GM11168 (cell line): ENCODE data around the gene GSG1L.
"Not testable (repeated sequence)": the region's sequence is repeated elsewhere in the genome, so short reads cannot be mapped to it uniquely, and the experiment has no call there.

Source experiments
- in situ Hi-C: fragments of 300-500 bp; cut with MboI; formaldehyde crosslinking; loops from one replicate; pipeline ENCODE4 v1.12.0; 2022; ENCODE audit warnings: low sequenced_read_pairs; ENCODE audit not compliant: unreplicated experiment

Gene GSG1L

DNA sequence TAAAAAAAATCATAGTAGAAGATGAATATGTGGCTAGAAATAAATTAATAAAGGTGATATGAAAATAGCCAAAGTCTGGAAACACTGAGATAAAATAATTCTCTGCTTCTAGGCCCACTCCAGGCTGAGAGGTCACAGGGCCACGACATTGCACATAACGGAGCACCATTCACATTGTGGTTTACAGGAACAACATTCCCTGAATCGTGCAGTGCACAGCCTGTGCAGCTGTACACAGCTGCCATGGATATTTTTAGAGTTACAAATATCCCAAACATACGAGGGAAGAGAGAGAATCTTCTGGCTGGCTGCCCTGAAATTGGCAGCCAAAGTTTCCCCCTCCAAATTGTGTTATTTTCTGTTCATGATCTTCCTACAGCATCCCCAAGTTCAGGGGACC lies 68.8 kb downstream of the GSG1L start:
- in situ Hi-C loops = no loop called here

DNA sequence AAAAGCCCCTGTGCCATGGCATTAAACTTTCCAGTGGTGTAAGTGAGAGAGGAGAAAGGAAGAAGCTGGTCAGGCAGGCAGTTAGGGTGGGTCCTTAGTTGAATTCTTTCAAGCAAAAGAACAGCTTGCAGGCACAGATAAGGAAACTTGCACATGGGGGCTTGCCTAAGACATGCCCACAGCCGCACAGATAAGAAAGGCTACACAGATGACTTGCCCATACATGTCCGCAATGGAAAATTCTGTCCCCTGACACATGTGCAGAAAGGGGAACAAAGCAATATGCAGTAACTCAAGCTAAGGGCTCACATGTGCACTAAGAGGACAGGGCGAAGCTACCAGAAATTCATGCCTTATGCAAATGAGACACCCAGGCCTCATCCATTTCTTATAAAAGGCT lies 69.9 kb downstream of the GSG1L start:
- in situ Hi-C loops = no loop called here

DNA sequence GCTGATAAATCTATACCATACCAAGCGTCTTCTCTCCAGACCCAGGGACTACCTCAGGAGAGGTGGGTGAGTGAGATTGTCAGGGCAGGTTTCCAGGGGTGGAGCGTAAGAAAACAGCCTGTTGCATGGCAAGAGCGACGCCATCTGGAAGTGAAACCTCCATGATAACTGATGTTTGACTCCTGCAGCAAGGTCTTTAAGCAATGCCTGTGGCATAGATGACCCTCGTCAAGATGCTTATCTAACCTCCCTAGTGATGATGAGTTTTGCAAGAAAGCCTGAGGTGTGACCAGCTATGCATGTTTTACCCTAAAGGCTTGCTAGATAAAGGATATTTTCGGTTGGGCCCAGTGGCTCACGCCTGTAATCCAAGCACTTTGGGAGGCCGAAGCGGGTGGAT lies 71.6 kb downstream of the GSG1L start:
- in situ Hi-C loops = no loop called here

DNA sequence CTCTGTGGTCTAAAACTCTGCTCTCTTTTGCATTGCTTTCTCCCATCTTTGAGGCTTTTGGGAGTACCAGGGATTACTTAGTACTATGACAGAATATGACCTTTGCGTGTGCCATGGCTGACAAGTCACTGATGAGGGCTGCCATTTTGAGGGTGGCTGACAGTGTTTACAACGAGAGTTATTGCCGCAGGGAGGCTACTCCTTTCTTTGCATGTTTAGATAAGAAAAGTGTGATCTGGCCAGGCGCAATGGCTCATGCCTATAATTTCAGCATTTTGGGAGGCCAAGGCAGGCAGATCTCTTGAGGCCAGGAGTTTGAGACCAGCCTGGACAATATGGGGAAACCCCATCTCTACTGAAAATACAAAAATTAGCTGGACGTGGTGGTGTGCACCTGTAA lies 77.5 kb downstream of the GSG1L start:
- in situ Hi-C loops = no loop called here

DNA sequence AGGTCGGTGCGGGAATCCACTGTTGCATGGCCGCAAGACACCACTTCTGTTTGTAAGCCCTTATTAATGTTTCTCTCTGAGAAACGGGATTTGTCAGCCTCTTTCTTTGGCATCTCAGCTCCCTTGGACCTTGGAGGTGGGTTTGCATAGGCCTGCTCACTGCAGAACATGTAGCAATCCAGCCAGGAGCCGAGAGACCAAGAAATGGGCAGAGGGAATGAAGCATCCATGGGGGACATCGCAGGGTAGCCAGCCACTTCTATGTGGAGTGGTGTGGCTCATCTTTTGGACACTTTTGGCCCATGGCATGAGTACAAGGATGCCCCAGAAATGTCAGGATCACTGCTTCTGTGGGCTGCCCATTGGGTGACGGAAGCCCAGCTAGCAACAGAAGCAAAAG lies 79.4 kb downstream of the GSG1L start:
- in situ Hi-C loops = no loop called here

DNA sequence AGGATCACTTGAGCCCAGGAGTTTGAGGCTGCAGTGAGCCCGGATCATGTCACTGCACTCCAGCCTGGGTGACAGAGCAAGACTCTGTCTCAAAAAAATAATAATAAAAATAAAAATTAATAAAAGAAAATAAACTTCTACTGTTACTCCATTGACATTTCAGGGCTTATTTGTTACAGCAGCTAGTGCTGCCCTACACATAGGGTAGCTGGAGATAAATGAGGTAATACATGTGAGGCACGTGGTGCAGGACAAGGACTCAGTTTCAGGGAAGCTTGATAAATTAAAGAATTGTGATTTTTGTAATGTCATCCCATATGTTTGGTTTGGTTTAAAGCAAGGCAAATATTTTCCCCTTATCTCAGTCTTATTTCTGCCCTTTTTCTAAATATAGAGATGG lies 80.3 kb downstream of the GSG1L start:
- in situ Hi-C loops = no loop called here

DNA sequence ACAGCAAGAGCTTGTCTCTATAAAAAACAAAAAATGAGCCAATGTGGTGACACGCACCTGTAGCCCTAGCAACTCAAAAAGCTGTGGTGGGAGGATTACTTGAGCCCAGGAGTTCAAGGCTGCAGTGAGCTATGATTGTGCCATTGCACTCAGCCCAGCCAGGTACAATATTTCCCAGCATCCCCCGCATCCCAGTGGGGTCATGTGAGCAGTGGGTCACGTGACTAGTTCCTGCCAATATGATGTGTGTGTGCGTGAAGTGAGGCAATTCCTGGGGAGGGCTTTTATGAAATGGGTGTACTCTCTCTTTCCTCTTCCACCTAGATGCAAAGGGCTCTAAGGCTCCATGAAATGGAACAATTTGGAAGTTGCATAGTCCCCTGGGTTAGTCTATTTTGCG lies 81.3 kb downstream of the GSG1L start:
- in situ Hi-C loops = no loop called here

DNA sequence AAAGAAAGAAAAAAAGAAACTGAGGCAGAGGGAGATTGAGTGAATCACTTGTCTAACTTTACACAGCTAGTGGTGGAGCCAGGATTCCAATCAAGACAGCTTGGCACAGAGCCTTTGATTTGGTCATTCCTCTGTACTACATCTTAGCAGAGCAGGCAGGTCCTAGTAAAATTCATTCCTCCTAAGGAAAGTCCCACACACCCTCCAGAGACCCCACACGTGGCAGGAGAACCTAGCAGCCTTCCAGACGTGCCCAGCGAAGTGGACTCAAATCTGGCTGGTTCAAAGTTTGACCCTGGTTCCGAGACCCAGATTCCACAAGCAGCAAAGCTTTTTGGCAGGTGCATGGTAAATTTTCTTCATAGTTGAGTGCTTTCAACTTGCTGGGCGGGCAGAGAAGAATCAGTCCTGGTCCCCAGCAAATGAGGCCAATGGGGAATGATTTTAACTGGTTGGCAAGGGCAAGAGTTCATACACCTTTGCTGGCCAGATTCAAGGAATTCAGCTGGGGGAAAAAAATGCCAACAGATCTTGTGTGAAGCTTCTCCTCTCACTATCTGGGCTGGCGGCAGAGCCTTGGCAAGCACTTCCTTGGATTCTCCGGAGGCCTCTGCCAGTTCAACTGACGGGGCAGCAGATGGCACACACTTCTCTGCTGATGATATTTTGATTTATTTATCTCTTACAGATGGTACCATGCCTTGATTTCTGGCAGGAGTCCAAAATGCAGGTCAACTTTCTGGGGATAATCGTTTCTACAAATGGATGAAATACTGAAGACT lies 82.4 kb downstream of the GSG1L start:
- in situ Hi-C loops = no loop called here

DNA sequence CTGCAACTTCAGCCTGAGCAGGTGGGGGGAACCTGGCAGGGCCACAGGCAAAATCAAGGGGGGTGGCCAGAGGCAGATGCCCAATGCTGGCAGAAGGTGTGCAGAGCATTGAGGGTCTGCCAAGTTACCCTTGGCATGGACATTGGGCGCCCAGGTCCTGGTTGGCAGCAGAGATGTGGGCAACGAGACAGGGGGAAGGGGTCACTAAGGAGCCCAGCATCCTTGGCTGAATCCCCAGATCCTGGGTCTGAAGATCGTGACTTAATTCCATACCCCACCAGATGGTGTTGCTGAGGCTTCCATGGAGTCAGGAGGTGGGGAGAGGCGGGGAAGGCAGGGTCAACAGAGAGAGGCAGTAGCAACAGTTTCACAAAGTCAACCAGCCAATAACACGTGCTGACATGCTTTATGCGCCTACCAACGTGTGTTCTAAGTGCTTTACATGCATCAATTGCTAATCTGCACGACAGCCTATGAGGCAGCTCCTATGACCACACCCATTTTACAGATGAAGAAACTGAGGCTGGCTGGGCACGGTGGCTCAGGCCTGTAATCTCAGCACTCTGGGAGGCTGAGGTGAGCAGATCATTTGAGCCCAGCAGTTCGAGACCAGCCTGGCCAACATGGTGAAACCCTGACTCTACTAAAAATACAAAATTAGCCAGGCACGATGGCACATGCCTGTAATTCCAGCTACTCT lies 83.3 kb downstream of the GSG1L start:
- in situ Hi-C loops = no loop called here

DNA sequence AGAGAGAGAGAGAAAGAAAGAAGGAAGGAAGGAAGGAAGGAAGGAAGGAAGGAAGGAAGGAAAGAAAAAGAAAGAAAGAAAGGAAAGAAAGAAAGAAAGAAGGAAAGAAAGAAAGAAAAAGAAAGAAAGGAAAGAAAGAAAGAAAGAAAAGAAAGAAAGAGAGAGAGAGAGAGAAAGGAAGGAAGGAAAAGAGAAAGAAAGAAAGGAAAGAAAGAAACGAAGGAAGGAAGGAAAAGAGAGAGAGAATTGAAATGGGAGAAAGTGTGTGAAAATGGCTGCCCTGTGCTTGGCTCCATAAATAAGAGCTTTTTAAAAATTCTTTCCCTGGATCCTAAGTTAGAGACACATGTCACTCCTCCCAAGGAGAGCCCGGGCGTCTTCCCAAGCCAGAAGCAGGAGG lies 83.8 kb downstream of the GSG1L start:
- in situ Hi-C loops = not testable (repeated sequence)

DNA sequence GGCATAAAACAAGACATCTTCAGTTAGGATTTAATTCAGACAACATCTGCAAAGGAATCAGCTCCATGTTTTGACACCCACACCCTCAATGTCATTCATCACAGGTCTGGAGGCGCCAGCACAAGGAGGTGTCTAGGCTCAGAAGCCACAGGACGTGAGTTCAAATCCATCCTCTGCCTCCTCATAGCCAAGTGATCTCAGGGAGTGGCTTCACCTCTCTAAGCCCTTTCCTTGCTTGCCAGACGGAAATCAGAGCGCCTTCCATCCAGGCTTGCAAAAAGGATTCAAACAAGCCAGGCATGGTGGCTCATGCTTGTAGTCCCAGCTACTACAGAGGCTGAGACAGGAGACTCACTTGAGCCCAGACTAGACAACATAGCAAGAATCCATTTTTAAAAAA lies 84.6 kb downstream of the GSG1L start:
- in situ Hi-C loops = no loop called here

DNA sequence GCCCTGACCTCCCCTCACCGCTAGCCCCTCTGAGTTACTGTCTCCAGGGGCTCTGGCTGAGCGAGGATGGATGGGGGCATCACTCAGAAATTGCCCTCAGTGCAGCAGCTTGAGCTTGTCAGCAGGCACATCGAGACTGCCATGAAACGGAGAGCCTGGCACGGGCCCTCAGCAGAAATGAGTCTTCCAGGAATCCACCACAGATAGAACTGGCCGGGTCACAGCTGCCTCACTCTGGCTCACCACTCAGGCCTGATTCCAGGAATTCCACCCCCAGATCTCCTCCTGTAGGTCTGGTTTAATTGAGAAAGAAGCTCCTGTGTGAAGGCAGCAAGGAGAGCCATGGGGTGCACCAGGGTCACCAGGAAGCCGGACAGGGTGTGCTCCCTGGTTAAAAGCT lies 85.5 kb downstream of the GSG1L start:
- in situ Hi-C loops = no loop called here

DNA sequence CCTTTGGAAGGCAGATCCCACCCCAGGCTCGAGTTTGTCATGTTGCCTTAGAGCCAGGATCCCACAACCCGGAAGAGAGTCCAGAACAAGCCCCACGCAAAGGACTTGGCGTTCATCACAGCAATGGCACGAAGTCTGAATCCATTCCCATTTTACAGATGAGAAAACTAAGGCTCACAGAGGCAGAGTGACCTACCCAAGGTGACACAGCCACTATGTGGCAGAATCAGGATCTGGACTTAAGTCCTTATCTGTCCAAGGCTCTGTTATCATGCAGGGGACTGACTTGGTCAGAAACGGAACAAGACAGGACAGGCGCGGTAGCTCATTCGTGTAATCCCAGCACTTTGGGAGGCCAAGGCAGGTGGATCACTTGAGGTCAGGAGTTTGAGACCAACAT lies 86.5 kb downstream of the GSG1L start:
- in situ Hi-C loops = no loop called here

DNA sequence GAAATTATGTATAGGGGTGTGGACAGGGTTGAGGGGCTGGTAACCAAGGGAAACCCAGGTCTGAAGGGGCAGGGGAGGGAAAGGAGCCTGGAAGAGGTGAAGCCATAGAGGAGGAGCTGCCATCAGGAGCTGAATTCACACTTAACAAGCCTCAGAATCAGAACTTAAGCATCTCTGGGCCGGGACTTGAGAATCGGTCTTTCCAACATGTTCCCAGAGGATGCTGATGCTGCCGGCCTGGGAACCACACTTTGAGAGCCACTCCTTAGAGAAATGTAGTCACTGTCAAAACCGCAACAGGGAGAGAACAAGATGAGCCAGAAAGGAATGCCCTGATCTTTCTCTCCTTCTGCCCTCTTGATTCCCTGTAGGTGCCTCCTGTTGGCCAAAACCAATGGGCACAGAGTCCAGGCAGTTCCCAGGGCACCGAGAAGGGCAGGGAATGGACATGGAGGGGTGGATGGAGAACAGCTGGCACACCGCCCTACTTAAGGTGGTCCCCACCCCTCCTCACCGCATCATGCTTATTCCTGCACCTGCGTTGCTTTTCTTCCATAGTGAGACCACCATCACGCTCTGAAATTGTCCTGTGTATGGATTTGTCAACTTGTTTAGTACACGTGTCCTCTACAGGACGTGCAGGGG lies 88.5 kb downstream of the GSG1L start:
- in situ Hi-C loops = loop anchor here (25.0 kb wide), 1 partner anchor 262 kb away; no protein-coding TSS in a partner anchor

DNA sequence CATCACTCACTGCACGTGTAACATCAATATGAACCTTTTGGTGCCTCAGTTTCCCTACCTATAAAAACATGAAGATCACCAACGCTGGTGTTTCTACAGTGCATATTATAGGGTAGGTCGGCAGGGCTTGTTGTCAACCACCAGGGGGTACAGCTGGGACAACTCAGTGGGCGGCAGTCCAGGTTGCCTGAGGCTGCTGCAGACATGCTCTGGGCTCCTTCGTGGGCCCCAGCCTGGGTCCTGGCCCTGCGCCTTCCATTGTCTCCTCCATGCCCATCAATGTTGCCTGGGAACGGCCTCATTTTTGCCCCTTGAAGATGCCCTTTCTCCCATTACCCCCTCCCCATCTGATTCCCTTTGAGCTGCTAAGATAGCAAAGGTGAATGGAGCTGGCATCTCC lies 89.8 kb downstream of the GSG1L start:
- in situ Hi-C loops = loop anchor here (25.0 kb wide), 1 partner anchor 264 kb away; no protein-coding TSS in a partner anchor

DNA sequence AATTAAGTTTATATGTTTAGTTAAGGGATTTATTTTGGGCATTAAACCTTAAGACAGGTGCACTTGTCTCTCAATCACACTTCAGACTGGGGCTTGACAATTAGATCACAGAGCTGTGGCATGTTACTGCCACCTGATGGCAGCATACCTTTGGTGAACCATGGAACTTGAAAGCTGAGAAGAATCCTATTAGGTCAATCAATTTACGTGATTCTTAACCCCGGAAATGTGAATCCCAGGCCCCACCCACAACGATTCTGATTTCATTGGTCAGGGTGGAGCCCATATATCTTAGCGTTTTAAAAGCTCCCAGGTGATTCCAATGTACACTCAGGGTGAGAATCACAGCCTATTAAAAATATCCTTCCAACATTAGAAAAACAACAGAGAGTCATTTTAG lies 91.0 kb downstream of the GSG1L start:
- in situ Hi-C loops = loop anchor here (25.0 kb wide), 1 partner anchor 265 kb away; no protein-coding TSS in a partner anchor

DNA sequence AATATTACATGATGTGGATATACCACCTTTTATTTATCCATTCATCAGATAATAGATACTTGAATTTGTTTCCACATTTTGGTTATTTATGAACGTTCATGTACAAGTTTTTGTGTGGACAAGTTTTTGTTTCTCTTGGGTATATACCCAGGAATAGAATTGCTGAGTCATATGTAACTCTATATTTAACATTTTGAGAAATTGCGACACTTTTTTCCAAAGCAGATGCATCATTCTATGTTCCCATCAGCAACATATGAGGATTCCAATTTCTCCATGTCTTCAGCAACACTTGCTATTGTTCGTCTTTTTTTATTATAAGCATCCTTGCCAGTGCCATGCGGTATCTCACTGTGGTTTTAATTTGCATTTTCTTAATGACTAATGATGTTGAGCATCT lies 93.9 kb downstream of the GSG1L start:
- in situ Hi-C loops = loop anchor here (25.0 kb wide), 1 partner anchor 268 kb away; no protein-coding TSS in a partner anchor

DNA sequence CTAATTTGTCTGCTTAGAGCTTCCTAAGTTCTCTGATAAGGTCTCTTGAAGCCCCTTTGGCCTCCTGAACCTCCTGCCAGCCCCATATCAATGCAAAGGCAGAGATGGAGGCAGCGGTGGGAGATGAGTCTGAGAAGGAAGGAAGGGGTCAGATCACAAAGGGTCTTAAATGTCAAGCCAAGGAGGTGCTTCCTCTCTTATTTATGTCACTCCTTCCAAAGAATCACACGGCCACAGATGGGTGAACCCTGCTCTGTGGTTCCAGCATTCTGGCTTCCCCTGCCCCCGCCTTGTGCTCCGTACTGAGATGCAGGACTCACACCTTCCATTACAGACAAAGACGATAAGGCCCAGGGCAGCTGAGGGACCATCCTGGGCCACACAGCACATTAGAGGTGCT lies 96.3 kb downstream of the GSG1L start:
- in situ Hi-C loops = loop anchor here (25.0 kb wide), 1 partner anchor 270 kb away; no protein-coding TSS in a partner anchor

DNA sequence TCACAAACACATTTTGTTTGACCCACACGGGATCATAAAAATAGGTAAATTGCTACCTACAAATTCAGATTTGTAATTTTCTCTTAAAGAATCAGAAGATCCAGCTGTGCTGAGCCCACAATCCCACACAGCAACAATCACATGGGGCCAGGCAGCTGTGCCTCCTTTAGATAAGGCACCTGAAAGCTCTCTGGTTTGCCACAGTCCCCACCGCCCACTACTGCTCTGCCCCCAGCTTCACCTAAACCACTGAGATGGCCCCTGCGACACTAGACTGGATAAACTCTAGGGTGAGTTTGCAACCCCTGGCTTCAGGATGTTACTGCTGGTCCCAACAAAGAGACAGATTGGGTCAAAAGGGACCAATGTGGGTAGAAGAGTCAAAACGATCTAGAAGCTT lies 96.8 kb downstream of the GSG1L start:
- in situ Hi-C loops = loop anchor here (25.0 kb wide), 1 partner anchor 271 kb away; no protein-coding TSS in a partner anchor

DNA sequence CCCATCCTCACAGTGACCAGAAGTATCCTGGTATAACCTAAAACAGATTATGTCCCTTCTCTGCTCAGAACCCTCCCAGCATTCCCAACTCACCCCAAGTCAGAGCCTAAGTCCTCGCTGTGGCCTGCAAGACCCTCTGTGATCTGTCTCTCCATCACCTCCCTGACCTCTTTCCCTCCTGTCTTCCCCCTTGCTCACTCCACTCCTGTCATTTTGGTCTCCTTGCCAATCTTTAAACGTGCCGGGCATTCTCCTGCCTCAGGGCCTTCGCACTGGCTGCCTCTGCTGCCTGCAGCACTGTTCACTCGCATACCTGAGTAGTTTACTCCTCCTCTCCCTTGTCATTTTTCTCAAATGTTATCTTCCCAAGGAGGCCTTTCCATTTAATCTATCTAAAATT lies 97.7 kb downstream of the GSG1L start:
- in situ Hi-C loops = loop anchor here (25.0 kb wide), 1 partner anchor 272 kb away; no protein-coding TSS in a partner anchor

DNA sequence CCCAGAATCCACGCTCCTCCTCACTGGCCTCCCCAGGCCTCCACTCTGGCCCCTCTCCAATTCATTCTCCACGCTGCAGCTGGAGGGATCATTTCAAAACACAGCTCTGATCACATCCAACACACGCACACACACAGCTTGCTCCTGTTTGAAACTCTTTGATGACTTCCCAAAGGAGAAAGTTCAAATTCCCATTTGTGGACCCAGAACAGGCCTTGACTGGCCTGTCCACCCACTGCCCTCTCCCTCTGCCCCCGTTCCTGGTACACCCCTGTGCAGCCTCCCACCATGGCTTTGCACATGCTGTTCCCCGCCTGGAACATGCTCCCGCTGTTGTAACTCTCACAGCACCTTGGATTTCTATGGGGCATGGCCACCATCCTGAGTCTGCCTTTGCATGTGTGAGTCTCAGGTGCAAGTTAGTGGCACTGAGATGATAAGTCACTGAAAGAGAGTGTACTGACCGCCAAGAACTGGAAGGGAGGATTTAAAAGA lies 100.0 kb downstream of the GSG1L start:
- in situ Hi-C loops = loop anchor here (25.0 kb wide), 1 partner anchor 274 kb away; no protein-coding TSS in a partner anchor
